H1 (cell line): Measurements from ENCODE around the gene SLC39A9. TPM values are rescaled to one million over a fixed set of nuclear protein-coding genes. Genes with fewer than 3 reads are reported as not detected.

Source experiments
- CTBP2 ChIP-seq: IDR thresholded peaks from 2 replicates; pipeline ENCODE4 v1.7.0; 2011; ENCODE audit warnings: borderline replicate concordance, mild to moderate bottlenecking, moderate library complexity, mixed read lengths, low read length; ENCODE audit not compliant: insufficient read depth, insufficient read length
- EP300 ChIP-seq, 2 experiments: IDR thresholded peaks; 1 replicate in 1 of 2; 2 replicates in 1 of 2; pipeline ENCODE4 v1.6.1; 2011 to 2012; ENCODE audit warnings: low read depth in 2 of 2, low read length in 2 of 2, mild to moderate bottlenecking in 2 of 2, borderline replicate concordance in 1 of 2, inconsistent platforms in 1 of 2, moderate library complexity in 1 of 2
- KDM5A ChIP-seq: fragments of 200-600 bp; IDR thresholded peaks from 2 replicates; pipeline ENCODE4 v1.7.1; 2012; ENCODE audit warnings: mild to moderate bottlenecking, low read length, inconsistent platforms, mixed read lengths
- RXRA ChIP-seq: IDR thresholded peaks from 2 replicates; pipeline ENCODE4 v1.6.1; 2011; ENCODE audit warnings: low read depth, mild to moderate bottlenecking, low read length, moderate library complexity; ENCODE audit not compliant: insufficient read depth
- SIN3A ChIP-seq, 2 experiments: IDR thresholded peaks in 1 of 2; conservative IDR thresholded peaks in 1 of 2; 2 replicates each; pipeline ENCODE4 v1.6.1; 2011 to 2012; ENCODE audit warnings: low read length in 2 of 2, improper control_type of control experiment in 1 of 2, low read depth in 1 of 2, mild to moderate bottlenecking in 1 of 2
- SP1 ChIP-seq: IDR thresholded peaks from 2 replicates; pipeline ENCODE4 v1.6.1; 2011; ENCODE audit warnings: low read depth, low read length
- SP2 ChIP-seq: IDR thresholded peaks from 2 replicates; pipeline ENCODE4 v1.6.1; 2012; ENCODE audit warnings: mild to moderate bottlenecking, low read length, inconsistent platforms
- polyA plus RNA-seq, 7 experiments: library from polyadenylated mRNA; depleted of rRNA in 3 of 7; stranded (reverse) in 5 of 7; unstranded in 2 of 7; fragments of >200 nt in 5 of 7; fragments of 200-250 nt in 2 of 7; gene quantifications; 1 replicate in 5 of 7; 2 replicates in 1 of 7; 4 replicates in 1 of 7; pipeline versions ENCODE4 v1.2.1 to v1.2.3, GENCODE V29; 2011 to 2013; ENCODE audit warnings: missing spikeins in 2 of 7, mixed read lengths in 2 of 7
- total RNA-seq: library from RNA; stranded (reverse); fragmentation: NEBNext Ultra II Directional; extraction: Animal tissue kit (Norgen Biotek cat#: 25700); gene quantifications from 2 replicates; pipeline ENCODE4 v1.2.1, GENCODE V29; 2021

The SLC39A9 gene
- total and polyA plus RNA-seq, 2 of the 8 experiments (the other 6 are each of a cell fraction or from before 2014, with no cell fraction given): 31.0 to 44.2 TPM

- TF ChIP-seq EP300 (IDR thresholded peaks at IDR 0.05; ENCODE audit: borderline replicate concordance in 1 of 2, low read depth in 2 of 2, low read length in 2 of 2) (no peak), RXRA (no peak), KDM5A (no peak), CTBP2 (no peak), SIN3A (conservative IDR thresholded peaks at IDR 0.05 in 1 of 2, IDR thresholded peaks at IDR 0.05 in 1 of 2; ENCODE audit: low read depth in 1 of 2, low read length in 2 of 2) (no peak), SP2 (no peak), SP1 (no peak)
These were observed 30.0 kb downstream of the SLC39A9 start (continued) for GRCh38 chr14:69428289-69428998.
